Stimulated activated CD8-positive, alpha-beta memory T cell treated with anti-CD3 and anti-CD28 coated beads, Interleukin-15, amount 100 ng/mL, for 24 hours (primary cell): Measurements from ENCODE around the gene COA7.

Source experiments
- DNase-seq: peaks from one replicate; pipeline ENCODE4 v3.0.0-alpha.2; 2020; ENCODE audit warnings: low read depth

Gene COA7

GRCh38 chr1:52635321-52636089 lies 62.6 kb downstream of the COA7 start:
- no peak for DNase-seq
